Suppressor macrophage treated with lipopolysaccharide for 4 hours (primary cell): ENCODE measurements around the gene UBASH3B.
A peak's percentile ranks its signal among the peaks of the same experiment; 100 is the strongest.

Experiments used
- DNase-seq: peaks from one replicate; pipeline ENCODE4 v3.0.0-alpha.2; 2020

The UBASH3B gene

DNA sequence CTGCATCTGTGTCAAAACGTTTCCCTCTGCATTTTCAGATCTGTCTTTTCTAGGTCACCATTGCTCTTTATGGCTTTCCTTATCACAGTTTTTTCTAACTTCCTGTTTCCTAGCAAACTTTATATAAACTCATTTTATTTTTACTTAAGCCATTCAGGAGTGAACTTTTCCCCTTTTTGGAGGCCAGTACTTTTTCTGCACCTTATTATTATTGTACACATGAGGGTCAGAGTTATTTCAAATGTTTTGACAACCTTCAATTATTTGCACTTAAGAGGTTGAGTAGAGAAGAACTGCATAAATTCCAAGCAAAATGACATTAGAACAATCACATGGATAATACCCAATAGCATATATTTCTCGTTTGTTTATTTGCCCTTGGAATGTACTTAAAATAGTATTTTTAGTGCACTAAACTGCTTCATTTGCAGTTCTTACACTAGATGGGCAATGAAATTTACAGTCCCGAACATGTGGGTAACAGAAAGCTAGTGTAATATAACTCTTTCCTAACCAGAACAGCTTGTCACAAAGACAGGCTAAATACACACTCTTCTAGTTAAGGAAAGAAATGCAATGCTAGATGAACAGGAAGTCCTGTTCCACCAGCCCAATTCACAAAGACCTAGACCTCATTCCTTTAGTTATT is 79.5 kb downstream of the UBASH3B start:
- no peak for DNase-seq

GRCh38 chr11:122737951-122738693 is 82.6 kb downstream of the UBASH3B start:
- DNase-seq = peak; percentile 81

DNA sequence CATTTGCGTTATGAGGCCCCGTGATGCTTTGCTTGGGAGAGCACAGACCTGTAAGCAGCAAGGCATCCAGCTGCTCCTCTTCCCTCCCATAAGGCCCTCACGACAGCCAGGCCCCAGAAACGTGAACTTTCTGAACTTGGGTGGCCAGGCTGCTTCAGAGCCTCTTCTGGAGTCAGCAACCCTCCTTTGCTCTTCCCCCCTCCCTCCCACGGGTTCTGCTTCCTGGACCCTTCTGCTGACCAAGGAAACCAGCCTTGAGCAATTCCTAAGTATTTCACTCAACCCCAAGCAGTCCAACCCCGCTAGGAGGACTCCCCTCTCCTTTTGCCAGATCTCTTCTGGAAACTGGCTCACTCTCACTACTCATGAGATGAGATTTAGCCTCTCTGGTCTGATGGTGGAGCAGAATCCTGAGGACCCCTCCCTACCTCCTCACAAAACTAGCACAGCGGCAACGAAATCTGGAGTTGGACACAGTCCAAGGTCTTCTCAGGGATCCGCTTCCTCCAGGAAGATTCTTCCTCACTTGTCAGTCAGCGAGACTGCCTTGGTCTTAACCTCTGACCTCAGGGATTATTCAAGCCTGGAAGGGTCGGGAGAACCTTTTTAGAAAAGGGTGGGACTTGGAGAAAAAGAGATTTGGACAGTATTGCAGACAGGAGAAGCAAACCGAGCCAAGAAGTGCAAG is 86.2 kb downstream of the UBASH3B start:
- DNase-seq = peak; percentile 86

- peak; percentile 74 for DNase-seq
Measured at GRCh38 chr11:122742301-122743018, 86.9 kb downstream of the UBASH3B start.

DNA sequence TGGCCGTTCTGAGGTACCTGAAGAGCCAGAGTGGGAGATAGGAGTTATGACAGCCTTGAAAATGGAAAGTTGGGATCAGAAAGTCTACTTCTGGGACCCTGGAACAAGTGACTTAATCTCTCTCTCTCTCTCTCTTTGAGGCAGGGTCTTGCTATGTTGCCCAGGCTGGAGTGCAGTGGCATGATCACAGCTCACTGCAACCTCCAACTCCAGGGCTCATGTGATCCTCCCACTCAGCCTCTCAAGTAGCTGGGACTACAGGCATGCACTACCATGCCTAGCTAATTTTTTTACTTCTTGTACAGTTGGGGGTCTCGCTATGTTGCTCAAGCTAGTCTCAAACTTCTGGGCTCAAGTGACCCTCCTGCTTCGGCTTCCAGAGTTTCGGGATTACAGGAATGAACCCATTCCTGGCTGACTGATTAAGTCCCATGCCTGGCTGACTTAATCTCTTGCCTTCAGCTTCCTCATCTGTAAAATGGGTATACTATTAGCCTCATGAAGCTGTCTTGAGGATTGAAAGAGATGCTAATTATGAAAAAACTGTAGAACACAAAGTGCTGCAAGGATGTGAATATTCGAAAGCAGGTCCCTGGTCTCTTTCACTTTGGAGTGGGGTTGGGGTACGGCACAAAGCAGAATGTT is 87.7 kb downstream of the UBASH3B start:
- no peak for DNase-seq

GRCh38 chr11:122743949-122744348 is 88.4 kb downstream of the UBASH3B start:
- DNase-seq = peak; percentile 58

GRCh38 chr11:122744357-122744756 is 88.8 kb downstream of the UBASH3B start:
- DNase-seq = peak; percentile 47

DNA sequence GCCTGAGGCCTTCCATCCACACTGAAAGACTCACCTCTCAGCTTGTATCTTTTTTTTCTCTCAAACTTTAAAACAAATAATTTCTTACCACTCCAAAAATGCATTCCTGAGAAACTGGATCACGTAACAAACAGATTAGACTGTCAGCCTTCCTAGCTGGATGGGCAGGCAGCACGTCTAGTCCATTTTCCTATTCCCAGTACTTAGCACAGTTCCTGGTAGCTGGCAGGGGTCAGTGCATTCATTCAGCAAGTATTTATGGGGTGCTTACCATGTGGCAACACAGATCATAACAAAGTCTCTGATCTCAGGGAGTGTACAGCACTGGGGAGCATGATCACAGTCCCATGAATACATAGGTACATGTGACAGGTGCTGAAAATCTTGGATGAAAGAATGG is 89.6 kb downstream of the UBASH3B start:
- DNase-seq = no peak

DNA sequence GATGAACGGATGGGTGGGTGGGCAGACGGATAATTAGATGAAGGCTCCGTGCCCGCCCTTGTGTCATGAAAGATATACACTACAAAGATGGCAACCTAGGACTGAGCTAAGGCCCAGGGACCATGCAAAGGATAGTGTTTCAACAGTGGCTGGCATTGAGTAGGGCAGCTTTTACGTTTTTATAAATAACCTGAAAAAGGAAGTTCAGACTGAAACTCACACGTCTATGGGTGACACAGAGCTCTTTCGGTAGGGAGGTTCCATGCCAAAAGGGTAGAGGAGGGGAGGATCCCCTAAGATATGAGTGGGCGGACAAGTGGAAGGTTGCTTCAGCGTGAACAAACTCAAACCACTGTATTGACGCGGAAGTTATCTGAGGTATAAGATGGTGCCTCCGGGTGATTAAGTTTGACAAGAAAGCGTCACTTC is 90.5 kb downstream of the UBASH3B start:
- peak; percentile 96 for DNase-seq

- no peak for DNase-seq
Measured at GRCh38 chr11:122746611-122747244, 91.2 kb downstream of the UBASH3B start.

DNA sequence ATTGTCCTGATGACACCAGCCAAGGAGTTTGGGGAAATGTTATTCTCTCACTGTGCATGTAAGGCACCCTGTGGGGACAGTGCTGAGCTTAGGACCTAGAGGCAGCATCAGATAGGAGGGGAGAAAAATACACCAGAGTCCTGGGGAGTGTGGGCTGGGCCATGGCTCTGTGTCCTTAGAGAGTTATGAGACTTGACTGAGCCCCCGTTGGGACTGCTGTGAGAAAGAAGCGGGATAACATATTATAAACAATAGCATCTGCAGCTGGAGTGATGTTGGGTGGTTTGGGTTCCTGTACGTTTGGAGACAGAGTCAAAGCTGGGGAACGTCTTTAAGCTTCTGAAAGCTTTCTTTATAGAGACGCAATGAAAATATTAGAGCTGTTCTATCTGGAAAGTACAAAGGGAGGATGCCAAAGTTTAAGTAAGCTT is 91.8 kb downstream of the UBASH3B start:
- DNase-seq = no peak

GRCh38 chr11:122749005-122749687 is 93.6 kb downstream of the UBASH3B start:
- DNase-seq = peak; percentile 93

DNA sequence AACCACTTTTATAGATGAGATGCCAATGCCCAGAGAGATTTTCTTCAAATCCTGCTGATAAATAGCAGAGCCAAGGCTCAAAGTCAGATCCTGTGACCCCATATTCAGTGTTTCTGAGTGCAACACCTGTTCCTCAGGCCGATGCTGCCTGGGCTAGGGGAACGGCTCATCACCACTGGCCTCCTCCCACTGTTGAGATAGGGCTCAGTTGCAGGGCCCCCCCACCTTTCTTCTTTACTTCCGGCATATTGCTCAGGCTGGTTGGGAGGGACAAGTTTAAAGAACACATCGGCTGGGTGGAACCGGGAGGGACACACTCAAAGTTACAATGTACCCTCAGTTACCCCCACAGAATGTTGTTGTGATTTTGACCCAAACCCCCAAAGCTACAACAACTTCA is 94.5 kb downstream of the UBASH3B start:
- no peak for DNase-seq

DNA sequence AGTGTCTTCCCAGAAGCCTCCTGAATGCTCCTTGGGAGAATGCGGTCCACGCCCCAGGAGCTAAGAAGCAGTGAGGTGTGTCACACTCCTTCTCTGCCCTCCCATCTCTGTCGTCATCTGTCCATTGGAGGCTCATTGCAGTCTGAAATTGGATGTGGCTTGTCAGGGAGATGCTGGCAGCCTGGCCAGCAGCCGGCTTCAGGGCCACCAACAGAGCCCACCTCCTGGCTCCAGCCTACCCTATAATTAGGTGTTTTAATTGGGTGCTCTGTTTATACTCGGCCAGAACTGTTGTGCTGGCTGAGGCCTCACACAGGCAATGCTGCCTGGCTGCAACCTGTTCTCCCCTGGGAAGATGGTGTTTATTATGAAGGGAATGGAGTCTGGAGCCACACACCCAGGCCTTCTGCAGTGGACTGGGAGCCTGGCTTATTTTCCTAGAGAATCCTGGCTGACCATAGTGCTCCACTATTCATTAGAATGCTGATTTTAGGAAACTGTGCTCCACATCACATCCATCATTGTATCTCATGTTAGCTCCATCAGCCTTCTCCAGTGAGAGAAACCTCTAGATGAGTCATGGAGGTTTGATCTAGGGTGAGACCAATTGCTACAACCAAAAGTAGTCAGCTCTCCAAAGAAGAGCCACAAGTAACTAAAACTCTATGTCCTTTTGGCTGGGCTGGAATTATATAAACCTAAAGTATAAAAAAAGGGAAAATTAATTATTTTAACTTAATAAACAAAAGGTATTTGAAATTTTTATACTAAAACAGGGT is 96.0 kb downstream of the UBASH3B start:
- no peak for DNase-seq

GRCh38 chr11:122754028-122754427 is 98.5 kb downstream of the UBASH3B start:
- DNase-seq = no peak

GRCh38 chr11:122754553-122755322 is 99.2 kb downstream of the UBASH3B start:
- DNase-seq = peak; percentile 58

DNA sequence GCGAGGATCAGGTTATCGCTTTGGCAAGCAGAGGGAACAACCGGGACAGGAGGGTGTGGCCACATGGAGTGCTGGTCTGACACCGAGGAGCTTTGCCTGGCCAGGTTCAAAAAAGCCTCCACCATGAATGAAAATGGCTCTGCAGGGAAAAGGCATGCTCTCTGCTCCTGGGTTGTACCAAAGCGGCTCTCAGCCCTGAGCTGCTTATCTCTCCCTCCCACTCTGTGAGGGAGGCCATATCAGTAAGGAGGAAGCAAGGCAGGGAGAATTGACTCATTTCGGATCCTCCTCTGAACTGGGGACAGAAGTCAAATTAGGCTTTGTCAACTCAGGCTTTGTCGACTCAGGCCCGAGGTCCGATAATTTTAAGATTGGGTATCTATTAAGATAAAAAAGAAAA is 99.9 kb downstream of the UBASH3B start:
- DNase-seq = peak; percentile 73

DNA sequence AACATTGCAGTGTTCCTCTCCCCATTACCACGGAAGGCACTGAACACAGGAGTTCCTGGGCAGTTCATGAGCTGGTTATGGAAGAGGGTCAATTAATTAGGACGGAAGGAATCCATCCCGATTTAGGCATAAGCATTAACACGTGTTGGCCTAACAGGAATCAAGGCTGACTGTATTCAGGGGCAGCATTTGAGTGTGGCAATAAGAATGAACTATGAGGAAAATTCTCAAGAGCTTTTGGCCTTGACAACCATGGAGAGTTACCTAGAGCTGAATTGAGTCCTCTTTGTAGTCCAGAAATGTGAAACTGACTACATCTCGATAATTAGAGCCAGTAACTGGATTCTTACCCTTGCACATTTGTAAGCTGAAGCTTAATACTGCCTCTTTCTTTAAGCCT is 100.4 kb downstream of the UBASH3B start:
- no peak for DNase-seq

GRCh38 chr11:122756417-122756816 is 100.9 kb downstream of the UBASH3B start:
- peak; percentile 80 for DNase-seq

GRCh38 chr11:122757201-122757600 is 101.7 kb downstream of the UBASH3B start:
- DNase-seq = no peak
